ENCODE measurements around the gene KLF16. TPM values are rescaled to one million over a fixed set of nuclear protein-coding genes. Genes with fewer than 3 reads are reported as not detected.

The KLF16 gene
- total and polyA plus RNA-seq, 9 of the 15 experiments (the other 6 are each of a cell fraction or from before 2014, with no cell fraction given), result 0.04 to 60.4 (median 6.8) TPM

GRCh38 chr19:1871140-1871597 is 7.8 kb upstream of the KLF16 start:
- Histone ChIP-seq H3K27me3 (ENCODE audit: control insufficient read depth in 2 of 2, insufficient read depth in 2 of 2, low read length in 2 of 2) (no peaks in the 10 kb centered on the region), H4K20me1 (replicated peaks; ENCODE audit: control insufficient read depth, insufficient read depth, low read length) (peaks cover 5% of the 10 kb centered on the region; the same call in 1 of the 2 replicates), H3K27ac (ENCODE audit: extremely low read depth, low read depth, low read length) (0 out of 3 replicates have a peak overlapping the region, but pooled peaks have one; percentile 32), H3K9me3 (replicated peaks; ENCODE audit: control insufficient read depth, insufficient read depth, low read depth, low read length) (no peaks in the 10 kb centered on the region), H3K79me2 (ENCODE audit: control insufficient read depth, insufficient read depth, low read length) (peaks cover 70% of the 10 kb centered on the region), H3K36me3 (ENCODE audit: control insufficient read depth, insufficient read depth, low read length) (peaks cover 37% of the 10 kb centered on the region; the same call in 2 of the 3 replicates), H3K9ac (ENCODE audit: insufficient read depth in 1 of 2, low read depth in 2 of 2, low read length in 2 of 2) (peak overlapping the region in 1 of 2 experiments; percentile 84; a peak in 2 of 4 replicates), H3K4me2 (ENCODE audit: insufficient read depth, low read length) (peak overlapping the region; percentile 57; the same call in 1 of the 2 replicates), H2AFZ (ENCODE audit: low read depth, low read length) (no peak overlapping the region), H3K9me1 (ENCODE audit: control insufficient read depth, insufficient read depth, low read length) (no peaks in the 10 kb centered on the region), H3K4me1 (replicated peaks in 1 of 2; ENCODE audit: control insufficient read depth in 2 of 2, insufficient read depth in 2 of 2, low read length in 2 of 2) (peaks cover 49 to 69% of the 10 kb centered on the region in 2 experiments), H3K4me3 (no peak overlapping the region)
- intact Hi-C loops (cut with micrococcal nuclease), result no loop called here
- ChIA-PET POLR2A (interaction anchor here (0.8 to 1.1 kb wide), 2 partner anchors 10 to 27 kb away, joined by 3 to 4 read pairs; no protein-coding TSS in a partner anchor), CTCF (ENCODE audit: low intra/inter-chr PET ratio) (no interaction called here)
- DNase-seq (ENCODE audit: extremely low read depth in 1 of 4, low spot score in 3 of 4) (peak in 1 of 4 experiments; percentile 60), ATAC-seq (no peak), FAIRE-seq (no peak)
- WGBS (ENCODE audit: insufficient coverage, low coverage, missing lambda C conversion rate), result 46% methylated on average over 15 of the region's 15 CpGs
- in situ Hi-C loops (cut with MboI), result no loop called here
- no TSS peak for BruUV-seq (replicated peaks)
- TF ChIP-seq TCF7L2 (IDR thresholded peaks at IDR 0.05; ENCODE audit: low read depth, low read length) (no peak), ESRRA (IDR thresholded peaks at IDR 0.05; ENCODE audit: borderline replicate concordance, low read depth) (0 out of 2 replicates have a peak, but pooled peaks have one; percentile 23), POLR2AphosphoS5 (IDR thresholded peaks at IDR 0.05; ENCODE audit: control insufficient read depth, insufficient read depth, low read depth, low read length) (no peak), ZNF354B (CRISPR knock-in tag; IDR thresholded peaks at IDR 0.05) (no peak), PHTF2 (CRISPR knock-in tag; IDR thresholded peaks at IDR 0.05) (no peak), SRSF9 (IDR thresholded peaks at IDR 0.05; ENCODE audit: borderline replicate concordance, low read depth, low read length) (no peak), TAL1 (IDR thresholded peaks at IDR 0.05) (no peak), CBFA2T2 (conservative IDR thresholded peaks at IDR 0.05) (peak; percentile 24; the same call in 1 of the 2 replicates), RBFOX2 (IDR thresholded peaks at IDR 0.05; ENCODE audit: low read depth, low read length) (peak; percentile 47; the same call in 1 of the 2 replicates), DMBX1 (CRISPR knock-in tag; IDR thresholded peaks at IDR 0.05; ENCODE audit: borderline replicate concordance) (no peak), MAX (CRISPR knock-in tag; IDR thresholded peaks at IDR 0.05) (no peak), NR2C1 (IDR thresholded peaks at IDR 0.05) (0 out of 2 replicates have a peak, but pooled peaks have one; percentile 38), NR2C1 (tag; IDR thresholded peaks at IDR 0.05) (no peak), ZNF589 (CRISPR knock-in tag; IDR thresholded peaks at IDR 0.05; ENCODE audit: low read depth) (no peak), YY1 (IDR thresholded peaks at IDR 0.05; ENCODE audit: borderline replicate concordance in 1 of 3, control insufficient read depth in 1 of 3, extremely low read depth in 1 of 3, insufficient read depth in 3 of 3, insufficient read length in 1 of 3, insufficient replicate concordance in 2 of 3, low read depth in 1 of 3, low read length in 2 of 3) (peak in 1 of 3 experiments; percentile 12), NBN (IDR thresholded peaks at IDR 0.05; ENCODE audit: low read depth) (no peak), CREB1 (IDR thresholded peaks at IDR 0.05) (no peak), CREB1 (CRISPR knock-in tag; IDR thresholded peaks at IDR 0.05) (no peak), HIVEP1 (CRISPR knock-in tag; IDR thresholded peaks at IDR 0.05) (no peak)
- TF ChIP-seq, protein P1, sequence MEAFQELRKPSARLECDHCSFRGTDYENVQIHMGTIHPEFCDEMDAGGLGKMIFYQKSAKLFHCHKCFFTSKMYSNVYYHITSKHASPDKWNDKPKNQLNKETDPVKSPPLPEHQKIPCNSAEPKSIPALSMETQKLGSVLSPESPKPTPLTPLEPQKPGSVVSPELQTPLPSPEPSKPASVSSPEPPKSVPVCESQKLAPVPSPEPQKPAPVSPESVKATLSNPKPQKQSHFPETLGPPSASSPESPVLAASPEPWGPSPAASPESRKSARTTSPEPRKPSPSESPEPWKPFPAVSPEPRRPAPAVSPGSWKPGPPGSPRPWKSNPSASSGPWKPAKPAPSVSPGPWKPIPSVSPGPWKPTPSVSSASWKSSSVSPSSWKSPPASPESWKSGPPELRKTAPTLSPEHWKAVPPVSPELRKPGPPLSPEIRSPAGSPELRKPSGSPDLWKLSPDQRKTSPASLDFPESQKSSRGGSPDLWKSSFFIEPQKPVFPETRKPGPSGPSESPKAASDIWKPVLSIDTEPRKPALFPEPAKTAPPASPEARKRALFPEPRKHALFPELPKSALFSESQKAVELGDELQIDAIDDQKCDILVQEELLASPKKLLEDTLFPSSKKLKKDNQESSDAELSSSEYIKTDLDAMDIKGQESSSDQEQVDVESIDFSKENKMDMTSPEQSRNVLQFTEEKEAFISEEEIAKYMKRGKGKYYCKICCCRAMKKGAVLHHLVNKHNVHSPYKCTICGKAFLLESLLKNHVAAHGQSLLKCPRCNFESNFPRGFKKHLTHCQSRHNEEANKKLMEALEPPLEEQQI (IDR thresholded peaks at IDR 0.05), result no peak
